HEK293 (cell line): ENCODE results near the gene OR1J1.

Experiments
- YY1 ChIP-seq: fragments of 450-650 bp; formaldehyde crosslinking; IDR thresholded peaks from 2 replicates; pipeline ENCODE4 v1.5.1; 2018; ENCODE audit warnings: missing biosample characterization, missing genetic modification characterization
- ZBTB1 ChIP-seq: fragments of 450-650 bp; formaldehyde crosslinking; IDR thresholded peaks from 2 replicates; pipeline ENCODE4 v1.5.1; 2016; ENCODE audit warnings: missing biosample characterization, missing genetic modification characterization
- ZNF121 ChIP-seq: fragments of 450-650 bp; formaldehyde crosslinking; IDR thresholded peaks from 2 replicates; pipeline ENCODE4 v1.5.1; 2016; ENCODE audit warnings: missing biosample characterization, missing genetic modification characterization
- ZNF146 ChIP-seq: fragments of 450-650 bp; formaldehyde crosslinking; IDR thresholded peaks from 2 replicates; pipeline ENCODE4 v1.5.1; 2016; ENCODE audit warnings: missing biosample characterization, missing genetic modification characterization
- ZNF274 ChIP-seq, 2 experiments: fragments of 200-500 bp in 1 of 2; fragments of 450-650 bp in 1 of 2; sonication (Bioruptor generic) in 1 of 2; formaldehyde crosslinking in 1 of 2; IDR thresholded peaks; 2 replicates each; pipeline versions ENCODE4 v1.5.1 to v1.6.1; 2014 to 2016; ENCODE audit warnings: borderline replicate concordance in 1 of 2, inconsistent platforms in 1 of 2, low read length in 1 of 2, missing biosample characterization in 1 of 2, missing genetic modification characterization in 1 of 2
- ZNF561 ChIP-seq: fragments of 450-650 bp; IDR thresholded peaks from 2 replicates; pipeline ENCODE4 v1.5.1; 2018; ENCODE audit warnings: missing biosample characterization, missing genetic modification characterization, borderline replicate concordance
- ZNF658 ChIP-seq: fragments of 450-650 bp; formaldehyde crosslinking; IDR thresholded peaks from 2 replicates; pipeline ENCODE4; 2016; ENCODE audit warnings: missing biosample characterization, missing genetic modification characterization
- ZNF707 ChIP-seq: fragments of 450-650 bp; formaldehyde crosslinking; IDR thresholded peaks from 2 replicates; pipeline ENCODE4 v1.5.1; 2016; ENCODE audit warnings: missing biosample characterization, missing genetic modification characterization
- TF ChIP-seq, protein P1 (sequence below): fragments of 450-650 bp; formaldehyde crosslinking; IDR thresholded peaks from 2 replicates; pipeline ENCODE4 v1.5.1; 2016; ENCODE audit warnings: missing biosample characterization, missing genetic modification characterization
- TF ChIP-seq, protein P2 (sequence below): fragments of 450-650 bp; formaldehyde crosslinking; IDR thresholded peaks from 2 replicates; pipeline ENCODE4 v1.5.1; 2016; ENCODE audit warnings: missing biosample characterization, missing genetic modification characterization
- TF ChIP-seq, protein P3 (sequence below): fragments of 450-650 bp; formaldehyde crosslinking; IDR thresholded peaks from 2 replicates; pipeline ENCODE4 v1.5.1; 2016; ENCODE audit warnings: missing biosample characterization, missing genetic modification characterization, low read depth
- TF ChIP-seq, protein P4 (sequence below): fragments of 450-650 bp; formaldehyde crosslinking; IDR thresholded peaks from 2 replicates; pipeline ENCODE4 v1.5.1; 2017; ENCODE audit warnings: missing biosample characterization, mild to moderate bottlenecking, missing genetic modification characterization, moderate library complexity
- TF ChIP-seq, protein P5 (sequence below): fragments of 450-650 bp; formaldehyde crosslinking; IDR thresholded peaks from 2 replicates; pipeline ENCODE4 v1.5.1; 2016; ENCODE audit warnings: missing biosample characterization, missing genetic modification characterization

DNA sequence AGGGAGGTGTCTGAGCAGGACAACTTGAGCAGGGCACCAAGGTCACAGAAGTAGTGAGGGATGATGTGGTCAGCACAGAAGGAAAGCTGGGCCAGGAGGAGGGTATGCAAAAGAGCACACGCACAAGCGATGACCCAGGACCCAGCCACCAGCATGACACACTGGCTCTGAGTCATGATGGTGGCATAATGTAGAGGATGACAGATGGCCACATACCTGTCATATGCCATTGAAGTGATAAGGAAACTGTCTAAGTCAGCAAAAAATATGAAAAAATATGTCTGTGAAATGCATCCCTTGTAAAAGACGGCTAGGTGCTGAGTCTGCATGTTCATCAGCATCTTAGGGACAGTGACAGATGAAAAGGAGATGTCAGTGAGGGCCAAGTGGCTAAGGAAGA, 380 bp downstream of the OR1J1 start:
- TF ChIP-seq ZNF146 (tag by site-specific recombination) (no peak), ZNF707 (tag by site-specific recombination) (no peak), ZNF121 (tag by site-specific recombination) (no peak), ZNF274 (IDR thresholded peaks at IDR 0.05; ENCODE audit: low read length) (no peak), ZNF274 (tag by site-specific recombination; IDR thresholded peaks at IDR 0.05; ENCODE audit: borderline replicate concordance) (no peak), YY1 (tag by site-specific recombination) (no peak), ZBTB1 (tag by site-specific recombination) (no peak), ZNF561 (tag by site-specific recombination) (no peak), ZNF658 (tag by site-specific recombination) (no peak)
- TF ChIP-seq, protein P1, sequence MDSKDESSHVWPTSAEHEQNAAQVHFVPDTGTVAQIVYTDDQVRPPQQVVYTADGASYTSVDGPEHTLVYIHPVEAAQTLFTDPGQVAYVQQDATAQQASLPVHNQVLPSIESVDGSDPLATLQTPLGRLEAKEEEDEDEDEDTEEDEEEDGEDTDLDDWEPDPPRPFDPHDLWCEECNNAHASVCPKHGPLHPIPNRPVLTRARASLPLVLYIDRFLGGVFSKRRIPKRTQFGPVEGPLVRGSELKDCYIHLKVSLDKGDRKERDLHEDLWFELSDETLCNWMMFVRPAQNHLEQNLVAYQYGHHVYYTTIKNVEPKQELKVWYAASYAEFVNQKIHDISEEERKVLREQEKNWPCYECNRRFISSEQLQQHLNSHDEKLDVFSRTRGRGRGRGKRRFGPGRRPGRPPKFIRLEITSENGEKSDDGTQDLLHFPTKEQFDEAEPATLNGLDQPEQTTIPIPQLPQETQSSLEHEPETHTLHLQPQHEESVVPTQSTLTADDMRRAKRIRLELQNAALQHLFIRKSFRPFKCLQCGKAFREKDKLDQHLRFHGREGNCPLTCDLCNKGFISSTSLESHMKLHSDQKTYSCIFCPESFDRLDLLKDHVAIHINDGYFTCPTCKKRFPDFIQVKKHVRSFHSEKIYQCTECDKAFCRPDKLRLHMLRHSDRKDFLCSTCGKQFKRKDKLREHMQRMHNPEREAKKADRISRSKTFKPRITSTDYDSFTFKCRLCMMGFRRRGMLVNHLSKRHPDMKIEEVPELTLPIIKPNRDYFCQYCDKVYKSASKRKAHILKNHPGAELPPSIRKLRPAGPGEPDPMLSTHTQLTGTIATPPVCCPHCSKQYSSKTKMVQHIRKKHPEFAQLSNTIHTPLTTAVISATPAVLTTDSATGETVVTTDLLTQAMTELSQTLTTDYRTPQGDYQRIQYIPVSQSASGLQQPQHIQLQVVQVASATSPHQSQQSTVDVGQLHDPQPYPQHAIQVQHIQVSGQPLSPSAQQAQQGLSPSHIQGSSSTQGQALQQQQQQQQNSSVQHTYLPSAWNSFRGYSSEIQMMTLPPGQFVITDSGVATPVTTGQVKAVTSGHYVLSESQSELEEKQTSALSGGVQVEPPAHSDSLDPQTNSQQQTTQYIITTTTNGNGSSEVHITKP (tag by site-specific recombination) = no peak
- TF ChIP-seq, protein P2, sequence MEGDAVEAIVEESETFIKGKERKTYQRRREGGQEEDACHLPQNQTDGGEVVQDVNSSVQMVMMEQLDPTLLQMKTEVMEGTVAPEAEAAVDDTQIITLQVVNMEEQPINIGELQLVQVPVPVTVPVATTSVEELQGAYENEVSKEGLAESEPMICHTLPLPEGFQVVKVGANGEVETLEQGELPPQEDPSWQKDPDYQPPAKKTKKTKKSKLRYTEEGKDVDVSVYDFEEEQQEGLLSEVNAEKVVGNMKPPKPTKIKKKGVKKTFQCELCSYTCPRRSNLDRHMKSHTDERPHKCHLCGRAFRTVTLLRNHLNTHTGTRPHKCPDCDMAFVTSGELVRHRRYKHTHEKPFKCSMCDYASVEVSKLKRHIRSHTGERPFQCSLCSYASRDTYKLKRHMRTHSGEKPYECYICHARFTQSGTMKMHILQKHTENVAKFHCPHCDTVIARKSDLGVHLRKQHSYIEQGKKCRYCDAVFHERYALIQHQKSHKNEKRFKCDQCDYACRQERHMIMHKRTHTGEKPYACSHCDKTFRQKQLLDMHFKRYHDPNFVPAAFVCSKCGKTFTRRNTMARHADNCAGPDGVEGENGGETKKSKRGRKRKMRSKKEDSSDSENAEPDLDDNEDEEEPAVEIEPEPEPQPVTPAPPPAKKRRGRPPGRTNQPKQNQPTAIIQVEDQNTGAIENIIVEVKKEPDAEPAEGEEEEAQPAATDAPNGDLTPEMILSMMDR = no peak
- TF ChIP-seq, protein P3, sequence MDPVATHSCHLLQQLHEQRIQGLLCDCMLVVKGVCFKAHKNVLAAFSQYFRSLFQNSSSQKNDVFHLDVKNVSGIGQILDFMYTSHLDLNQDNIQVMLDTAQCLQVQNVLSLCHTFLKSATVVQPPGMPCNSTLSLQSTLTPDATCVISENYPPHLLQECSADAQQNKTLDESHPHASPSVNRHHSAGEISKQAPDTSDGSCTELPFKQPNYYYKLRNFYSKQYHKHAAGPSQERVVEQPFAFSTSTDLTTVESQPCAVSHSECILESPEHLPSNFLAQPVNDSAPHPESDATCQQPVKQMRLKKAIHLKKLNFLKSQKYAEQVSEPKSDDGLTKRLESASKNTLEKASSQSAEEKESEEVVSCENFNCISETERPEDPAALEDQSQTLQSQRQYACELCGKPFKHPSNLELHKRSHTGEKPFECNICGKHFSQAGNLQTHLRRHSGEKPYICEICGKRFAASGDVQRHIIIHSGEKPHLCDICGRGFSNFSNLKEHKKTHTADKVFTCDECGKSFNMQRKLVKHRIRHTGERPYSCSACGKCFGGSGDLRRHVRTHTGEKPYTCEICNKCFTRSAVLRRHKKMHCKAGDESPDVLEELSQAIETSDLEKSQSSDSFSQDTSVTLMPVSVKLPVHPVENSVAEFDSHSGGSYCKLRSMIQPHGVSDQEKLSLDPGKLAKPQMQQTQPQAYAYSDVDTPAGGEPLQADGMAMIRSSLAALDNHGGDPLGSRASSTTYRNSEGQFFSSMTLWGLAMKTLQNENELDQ = no peak
- TF ChIP-seq, protein P4, sequence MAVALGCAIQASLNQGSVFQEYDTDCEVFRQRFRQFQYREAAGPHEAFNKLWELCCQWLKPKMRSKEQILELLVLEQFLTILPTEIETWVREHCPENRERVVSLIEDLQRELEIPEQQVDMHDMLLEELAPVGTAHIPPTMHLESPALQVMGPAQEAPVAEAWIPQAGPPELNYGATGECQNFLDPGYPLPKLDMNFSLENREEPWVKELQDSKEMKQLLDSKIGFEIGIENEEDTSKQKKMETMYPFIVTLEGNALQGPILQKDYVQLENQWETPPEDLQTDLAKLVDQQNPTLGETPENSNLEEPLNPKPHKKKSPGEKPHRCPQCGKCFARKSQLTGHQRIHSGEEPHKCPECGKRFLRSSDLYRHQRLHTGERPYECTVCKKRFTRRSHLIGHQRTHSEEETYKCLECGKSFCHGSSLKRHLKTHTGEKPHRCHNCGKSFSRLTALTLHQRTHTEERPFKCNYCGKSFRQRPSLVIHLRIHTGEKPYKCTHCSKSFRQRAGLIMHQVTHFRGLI (tag by site-specific recombination) = no peak
- TF ChIP-seq, protein P5, sequence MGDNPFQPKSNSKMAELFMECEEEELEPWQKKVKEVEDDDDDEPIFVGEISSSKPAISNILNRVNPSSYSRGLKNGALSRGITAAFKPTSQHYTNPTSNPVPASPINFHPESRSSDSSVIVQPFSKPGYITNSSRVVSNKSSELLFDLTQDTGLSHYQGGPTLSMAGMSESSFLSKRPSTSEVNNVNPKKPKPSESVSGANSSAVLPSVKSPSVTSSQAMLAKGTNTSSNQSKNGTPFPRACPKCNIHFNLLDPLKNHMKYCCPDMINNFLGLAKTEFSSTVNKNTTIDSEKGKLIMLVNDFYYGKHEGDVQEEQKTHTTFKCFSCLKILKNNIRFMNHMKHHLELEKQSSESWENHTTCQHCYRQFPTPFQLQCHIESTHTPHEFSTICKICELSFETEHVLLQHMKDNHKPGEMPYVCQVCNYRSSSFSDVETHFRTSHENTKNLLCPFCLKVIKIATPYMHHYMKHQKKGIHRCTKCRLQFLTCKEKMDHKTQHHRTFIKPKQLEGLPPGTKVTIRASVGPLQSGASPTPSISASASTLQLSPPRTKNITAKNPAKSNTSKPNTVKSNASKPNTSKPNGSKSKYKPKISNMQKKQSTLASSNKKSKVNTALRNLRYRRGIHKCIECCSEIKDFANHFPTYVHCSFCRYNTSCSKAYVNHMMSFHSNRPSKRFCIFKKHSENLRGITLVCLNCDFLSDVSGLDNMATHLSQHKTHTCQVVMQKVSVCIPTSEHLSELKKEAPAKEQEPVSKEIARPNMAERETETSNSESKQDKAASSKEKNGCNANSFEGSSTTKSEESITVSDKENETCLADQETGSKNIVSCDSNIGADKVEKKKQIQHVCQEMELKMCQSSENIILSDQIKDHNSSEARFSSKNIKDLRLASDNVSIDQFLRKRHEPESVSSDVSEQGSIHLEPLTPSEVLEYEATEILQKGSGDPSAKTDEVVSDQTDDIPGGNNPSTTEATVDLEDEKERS (tag by site-specific recombination) = no peak
